Parathyroid adenoma (tissue), 2 donors: ENCODE results near the gene DNAJA2.

ENCODE experiments used
- H2AFZ ChIP-seq: fragments of 300-600 bp; sonication (generic); one replicate; pipeline ENCODE4 v1.7.0; 2017; ENCODE audit warnings: antibody characterized with exemption, mild to moderate bottlenecking
- H3K27ac ChIP-seq: fragments of 300-600 bp; sonication (generic); one replicate; pipeline ENCODE4 v1.7.0; 2017
- H3K27me3 ChIP-seq: fragments of 300-600 bp; sonication (generic); one replicate; pipeline ENCODE4 v1.7.0; 2017; ENCODE audit warnings: low read length; ENCODE audit not compliant: control insufficient read depth, insufficient read depth
- H3K36me3 ChIP-seq: fragments of 300-600 bp; sonication (generic); one replicate; pipeline ENCODE4 v1.7.0; 2017; ENCODE audit warnings: low read length; ENCODE audit not compliant: control insufficient read depth, insufficient read depth
- H3K4me1 ChIP-seq: fragments of 300-600 bp; sonication (generic); one replicate; pipeline ENCODE4 v1.7.0; 2017; ENCODE audit warnings: control low read depth
- H3K4me2 ChIP-seq: fragments of 300-600 bp; sonication (generic); one replicate; pipeline ENCODE4 v1.7.0; 2017; ENCODE audit warnings: low read length
- H3K4me3 ChIP-seq: fragments of 300-600 bp; sonication (generic); one replicate; pipeline ENCODE4 v1.7.0; 2017; ENCODE audit warnings: low read depth, low read length
- H3K79me2 ChIP-seq: fragments of 300-600 bp; sonication (generic); one replicate; pipeline ENCODE4 v1.7.0; 2017; ENCODE audit warnings: control low read depth
- H3K9ac ChIP-seq: fragments of 300-600 bp; sonication (generic); one replicate; pipeline ENCODE4 v1.7.0; 2017; ENCODE audit warnings: mild to moderate bottlenecking
- H3K9me3 ChIP-seq: fragments of 300-600 bp; sonication (generic); one replicate; pipeline ENCODE4 v1.7.0; 2017; ENCODE audit warnings: low read length; ENCODE audit not compliant: control insufficient read depth
- CTCF ChIP-seq: fragments of 300-600 bp; sonication (generic); IDR thresholded peaks from one replicate; pipeline ENCODE4 v1.7.0; 2017; ENCODE audit warnings: antibody characterized with exemption, mild to moderate bottlenecking
- donor health status: primary hyperparathyroidism.

DNAJA2 gene

GRCh38 chr16:46973996-46974324 is 486 bp upstream of the DNAJA2 start:
- H3K27me3 ChIP-seq = no peaks in the 10 kb centered on the region
- no peak for TF ChIP-seq CTCF
- peaks cover 17% of the 10 kb centered on the region for H3K79me2 ChIP-seq
- peak overlapping the region; percentile 96 for H3K27ac ChIP-seq
- no peaks in the 10 kb centered on the region for H3K9me3 ChIP-seq
- no peaks in the 10 kb centered on the region for H3K4me1 ChIP-seq
- peak overlapping the region; percentile 80 for H3K4me3 ChIP-seq
- no peaks in the 10 kb centered on the region for H3K36me3 ChIP-seq
- H3K9ac ChIP-seq = peak overlapping the region; percentile 77
- H3K4me2 ChIP-seq = peak overlapping the region; percentile 86
- H2AFZ ChIP-seq = peak overlapping the region; percentile 92

- Histone ChIP-seq H3K4me2 (peak overlapping the region; percentile 93), H3K36me3 (no peaks in the 10 kb centered on the region), H3K79me2 (peaks cover 25% of the 10 kb centered on the region), H3K27ac (peak overlapping the region; percentile 96), H3K27me3 (no peaks in the 10 kb centered on the region), H3K4me1 (no peaks in the 10 kb centered on the region), H3K4me3 (peak overlapping the region; percentile 80), H2AFZ (peak overlapping the region; percentile 65), H3K9ac (peak overlapping the region; percentile 65), H3K9me3 (no peaks in the 10 kb centered on the region)
- TF ChIP-seq CTCF = no peak
Measured at GRCh38 chr16:46972429-46973206, 856 bp downstream of the DNAJA2 start.

GRCh38 chr16:46971271-46971670 is 2.2 kb downstream of the DNAJA2 start:
- Histone ChIP-seq H3K9me3 (no peaks in the 10 kb centered on the region), H3K79me2 (peaks cover 32% of the 10 kb centered on the region), H3K36me3 (no peaks in the 10 kb centered on the region), H3K9ac (no peak overlapping the region), H3K4me1 (no peaks in the 10 kb centered on the region), H2AFZ (no peak overlapping the region), H3K27me3 (no peaks in the 10 kb centered on the region), H3K27ac (no peak overlapping the region), H3K4me2 (no peak overlapping the region), H3K4me3 (no peak overlapping the region)
- no peak for TF ChIP-seq CTCF

GRCh38 chr16:46970089-46970488 is 3.4 kb downstream of the DNAJA2 start:
- H2AFZ ChIP-seq = no peak overlapping the region
- H3K9me3 ChIP-seq = no peaks in the 10 kb centered on the region
- H3K79me2 ChIP-seq = peaks cover 36% of the 10 kb centered on the region
- no peak overlapping the region for H3K4me2 ChIP-seq
- no peaks in the 10 kb centered on the region for H3K4me1 ChIP-seq
- H3K36me3 ChIP-seq = no peaks in the 10 kb centered on the region
- no peak overlapping the region for H3K4me3 ChIP-seq
- no peaks in the 10 kb centered on the region for H3K27me3 ChIP-seq
- no peak for TF ChIP-seq CTCF
- H3K27ac ChIP-seq = no peak overlapping the region
- H3K9ac ChIP-seq = no peak overlapping the region

GRCh38 chr16:46968063-46968435 is 5.4 kb downstream of the DNAJA2 start:
- no peak for TF ChIP-seq CTCF

More at GRCh38 chr16:46968063-46968435, 5.4 kb downstream of the DNAJA2 start:
- no peaks in the 10 kb centered on the region for H3K9me3 ChIP-seq
- H3K4me3 ChIP-seq = no peak overlapping the region
- no peaks in the 10 kb centered on the region for H3K36me3 ChIP-seq
- no peak overlapping the region for H2AFZ ChIP-seq
- H3K27me3 ChIP-seq = no peaks in the 10 kb centered on the region
- peaks cover 45% of the 10 kb centered on the region for H3K79me2 ChIP-seq
- H3K4me2 ChIP-seq = no peak overlapping the region
- H3K27ac ChIP-seq = no peak overlapping the region
- no peaks in the 10 kb centered on the region for H3K4me1 ChIP-seq
- H3K9ac ChIP-seq = no peak overlapping the region
